ENCODE data around the gene ANKRD24. TPM values are rescaled to one million over a fixed set of nuclear protein-coding genes. Genes with fewer than 3 reads are reported as not detected.

Gene ANKRD24
- polyA plus RNA-seq, 1 donor from 2014 or later, result 2.8 TPM

DNA sequence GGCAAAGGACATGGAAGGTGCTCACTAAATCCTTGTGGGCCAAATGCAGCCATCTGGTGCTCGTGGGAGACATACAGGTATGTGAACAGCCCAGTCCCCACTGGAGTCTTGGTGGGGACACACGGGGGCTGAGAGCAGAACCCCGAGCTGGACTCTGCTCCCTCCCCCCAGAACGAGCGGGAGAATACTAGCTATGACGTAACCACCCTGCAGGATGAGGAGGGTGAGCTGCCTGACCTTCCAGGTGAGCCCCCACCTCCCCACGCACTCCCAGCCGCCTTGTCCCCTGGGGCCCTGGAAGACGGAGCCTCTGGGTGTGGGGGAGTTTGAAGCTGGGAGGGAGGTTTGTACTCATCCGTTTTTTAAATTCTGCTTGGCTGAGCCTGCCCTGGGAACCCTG lies 33.3 kb downstream of the ANKRD24 start:
- no peak overlapping the region for H3K4me3 ChIP-seq (ENCODE audit: low read length)
- no peaks in the 10 kb centered on the region for H3K9me3 ChIP-seq (ENCODE audit: low read length)
- H2AFZ ChIP-seq (ENCODE audit: low read depth, low read length), result no peak overlapping the region
- H3K9ac ChIP-seq (ENCODE audit: low read length), result no peak overlapping the region
- no peaks in the 10 kb centered on the region for H3K9me2 ChIP-seq (ENCODE audit: insufficient read depth, low read length)
- H3K4me2 ChIP-seq (ENCODE audit: low read length), result no peak overlapping the region
- no peaks in the 10 kb centered on the region for H3K27me3 ChIP-seq (ENCODE audit: insufficient read depth, low read depth, low read length)
- no peak for TF ChIP-seq TAF1 (IDR thresholded peaks at IDR 0.05; ENCODE audit: low read depth)
- TF ChIP-seq, protein P1, sequence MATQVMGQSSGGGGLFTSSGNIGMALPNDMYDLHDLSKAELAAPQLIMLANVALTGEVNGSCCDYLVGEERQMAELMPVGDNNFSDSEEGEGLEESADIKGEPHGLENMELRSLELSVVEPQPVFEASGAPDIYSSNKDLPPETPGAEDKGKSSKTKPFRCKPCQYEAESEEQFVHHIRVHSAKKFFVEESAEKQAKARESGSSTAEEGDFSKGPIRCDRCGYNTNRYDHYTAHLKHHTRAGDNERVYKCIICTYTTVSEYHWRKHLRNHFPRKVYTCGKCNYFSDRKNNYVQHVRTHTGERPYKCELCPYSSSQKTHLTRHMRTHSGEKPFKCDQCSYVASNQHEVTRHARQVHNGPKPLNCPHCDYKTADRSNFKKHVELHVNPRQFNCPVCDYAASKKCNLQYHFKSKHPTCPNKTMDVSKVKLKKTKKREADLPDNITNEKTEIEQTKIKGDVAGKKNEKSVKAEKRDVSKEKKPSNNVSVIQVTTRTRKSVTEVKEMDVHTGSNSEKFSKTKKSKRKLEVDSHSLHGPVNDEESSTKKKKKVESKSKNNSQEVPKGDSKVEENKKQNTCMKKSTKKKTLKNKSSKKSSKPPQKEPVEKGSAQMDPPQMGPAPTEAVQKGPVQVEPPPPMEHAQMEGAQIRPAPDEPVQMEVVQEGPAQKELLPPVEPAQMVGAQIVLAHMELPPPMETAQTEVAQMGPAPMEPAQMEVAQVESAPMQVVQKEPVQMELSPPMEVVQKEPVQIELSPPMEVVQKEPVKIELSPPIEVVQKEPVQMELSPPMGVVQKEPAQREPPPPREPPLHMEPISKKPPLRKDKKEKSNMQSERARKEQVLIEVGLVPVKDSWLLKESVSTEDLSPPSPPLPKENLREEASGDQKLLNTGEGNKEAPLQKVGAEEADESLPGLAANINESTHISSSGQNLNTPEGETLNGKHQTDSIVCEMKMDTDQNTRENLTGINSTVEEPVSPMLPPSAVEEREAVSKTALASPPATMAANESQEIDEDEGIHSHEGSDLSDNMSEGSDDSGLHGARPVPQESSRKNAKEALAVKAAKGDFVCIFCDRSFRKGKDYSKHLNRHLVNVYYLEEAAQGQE (IDR thresholded peaks at IDR 0.05; ENCODE audit: borderline replicate concordance), result no peak
- no peak for TF ChIP-seq SMC3 (conservative IDR thresholded peaks at IDR 0.05; ENCODE audit: poor library complexity)
- TF ChIP-seq MXI1 (conservative IDR thresholded peaks at IDR 0.05; ENCODE audit: poor library complexity, severe bottlenecking), result no peak
- no peak for TF ChIP-seq POLR2AphosphoS5 (IDR thresholded peaks at IDR 0.05)
- TF ChIP-seq RAD21 (conservative IDR thresholded peaks at IDR 0.05), result no peak
- TF ChIP-seq EP300 (conservative IDR thresholded peaks at IDR 0.05; ENCODE audit: poor library complexity, severe bottlenecking), result no peak
- TF ChIP-seq, protein P2, sequence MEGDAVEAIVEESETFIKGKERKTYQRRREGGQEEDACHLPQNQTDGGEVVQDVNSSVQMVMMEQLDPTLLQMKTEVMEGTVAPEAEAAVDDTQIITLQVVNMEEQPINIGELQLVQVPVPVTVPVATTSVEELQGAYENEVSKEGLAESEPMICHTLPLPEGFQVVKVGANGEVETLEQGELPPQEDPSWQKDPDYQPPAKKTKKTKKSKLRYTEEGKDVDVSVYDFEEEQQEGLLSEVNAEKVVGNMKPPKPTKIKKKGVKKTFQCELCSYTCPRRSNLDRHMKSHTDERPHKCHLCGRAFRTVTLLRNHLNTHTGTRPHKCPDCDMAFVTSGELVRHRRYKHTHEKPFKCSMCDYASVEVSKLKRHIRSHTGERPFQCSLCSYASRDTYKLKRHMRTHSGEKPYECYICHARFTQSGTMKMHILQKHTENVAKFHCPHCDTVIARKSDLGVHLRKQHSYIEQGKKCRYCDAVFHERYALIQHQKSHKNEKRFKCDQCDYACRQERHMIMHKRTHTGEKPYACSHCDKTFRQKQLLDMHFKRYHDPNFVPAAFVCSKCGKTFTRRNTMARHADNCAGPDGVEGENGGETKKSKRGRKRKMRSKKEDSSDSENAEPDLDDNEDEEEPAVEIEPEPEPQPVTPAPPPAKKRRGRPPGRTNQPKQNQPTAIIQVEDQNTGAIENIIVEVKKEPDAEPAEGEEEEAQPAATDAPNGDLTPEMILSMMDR (IDR thresholded peaks at IDR 0.05; ENCODE audit: poor library complexity, severe bottlenecking), result no peak
- no peak for TF ChIP-seq EZH2 (IDR thresholded peaks at IDR 0.05; ENCODE audit: borderline replicate concordance, insufficient read depth, low read length, poor library complexity, severe bottlenecking)
- no peaks in the 10 kb centered on the region for H3K36me3 ChIP-seq (ENCODE audit: insufficient read depth, low read length)
- H3K27ac ChIP-seq (ENCODE audit: low read length), result no peak overlapping the region
- no peaks in the 10 kb centered on the region for H3F3A ChIP-seq (ENCODE audit: insufficient read depth, low read length, poor library complexity, severe bottlenecking)
- H4K20me1 ChIP-seq (ENCODE audit: insufficient read depth), result no peaks in the 10 kb centered on the region
- H3K79me2 ChIP-seq (replicated peaks; ENCODE audit: insufficient read depth, low read length), result no peaks in the 10 kb centered on the region

DNA sequence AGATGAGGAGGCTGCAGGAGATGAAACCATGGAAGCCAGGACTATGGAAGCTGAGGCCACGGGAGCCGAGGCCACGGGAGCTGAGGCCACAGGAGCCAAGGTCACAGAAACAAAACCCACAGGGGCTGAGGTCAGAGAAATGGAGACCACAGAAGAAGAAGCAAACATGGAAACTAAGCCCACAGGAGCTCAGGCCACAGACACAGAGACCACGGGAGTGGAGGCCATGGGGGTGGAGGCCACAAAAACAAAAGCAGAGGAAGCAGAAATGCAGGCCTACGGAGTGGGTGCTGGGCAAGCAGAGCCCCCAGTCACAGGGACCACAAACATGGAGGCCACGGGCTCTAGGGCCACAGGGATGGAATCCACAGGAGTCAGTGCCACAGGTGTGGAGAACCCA lies 34.4 kb downstream of the ANKRD24 start:
- H3F3A ChIP-seq (ENCODE audit: insufficient read depth, low read length, poor library complexity, severe bottlenecking), result no peaks in the 10 kb centered on the region
- no peak for TF ChIP-seq POLR2AphosphoS5 (IDR thresholded peaks at IDR 0.05)
- TF ChIP-seq, protein P2 (IDR thresholded peaks at IDR 0.05; ENCODE audit: poor library complexity, severe bottlenecking), result no peak
- no peak for TF ChIP-seq RAD21 (conservative IDR thresholded peaks at IDR 0.05)
- H3K9ac ChIP-seq (ENCODE audit: low read length), result no peak overlapping the region
- H3K27ac ChIP-seq (ENCODE audit: low read length), result no peak overlapping the region
- H3K4me2 ChIP-seq (ENCODE audit: low read length), result no peak overlapping the region
- no peaks in the 10 kb centered on the region for H3K27me3 ChIP-seq (ENCODE audit: insufficient read depth, low read depth, low read length)
- no peaks in the 10 kb centered on the region for H3K79me2 ChIP-seq (replicated peaks; ENCODE audit: insufficient read depth, low read length)
- no peaks in the 10 kb centered on the region for H3K9me3 ChIP-seq (ENCODE audit: low read length)
- no peaks in the 10 kb centered on the region for H3K36me3 ChIP-seq (ENCODE audit: insufficient read depth, low read length)
- no peak overlapping the region for H3K4me3 ChIP-seq (ENCODE audit: low read length)
- H2AFZ ChIP-seq (ENCODE audit: low read depth, low read length), result no peak overlapping the region
- H3K9me2 ChIP-seq (ENCODE audit: insufficient read depth, low read length), result no peaks in the 10 kb centered on the region
- no peaks in the 10 kb centered on the region for H4K20me1 ChIP-seq (ENCODE audit: insufficient read depth)
